Dermis blood vessel endothelial cell (primary cell): ENCODE data around the gene AATK. TPM values are rescaled to one million over a fixed set of nuclear protein-coding genes. Genes with fewer than 3 reads are reported as not detected.
A peak's percentile ranks its signal among the peaks of the same experiment; 100 is the strongest.

ENCODE experiments used
- DNase-seq: peaks from one replicate; pipeline ENCODE4 v3.0.0; 2010
- total RNA-seq: library from RNA; depleted of rRNA; stranded (reverse); fragments of >200 nt; gene quantifications from 2 replicates; pipeline ENCODE4 v1.2.3, GENCODE V29; 2014

AATK gene
- 4.0 and 4.1 TPM in 2 replicates for total RNA-seq

- no peak for DNase-seq
Observed at GRCh38 chr17:81166033-81166492, at the start of gene AATK. Gene AATK, minus strand, starts transcription at chr17:81166221. Its CDS starts 229 bp downstream, at chr17:81165992.

- no peak for DNase-seq
Observed at GRCh38 chr17:81213978-81214377, 48.0 kb upstream of the AATK start.

- no peak for DNase-seq
Observed at GRCh38 chr17:81212365-81212764, 46.3 kb upstream of the AATK start.

GRCh38 chr17:81210868-81211267 is 44.8 kb upstream of the AATK start:
- peak; percentile 58 for DNase-seq

GRCh38 chr17:81210466-81210865 is 44.4 kb upstream of the AATK start:
- DNase-seq: peak; percentile 31

- no peak for DNase-seq
Observed at GRCh38 chr17:81209141-81209540, 43.1 kb upstream of the AATK start.

- DNase-seq: no peak
Observed at GRCh38 chr17:81208651-81209050, 42.6 kb upstream of the AATK start.

GRCh38 chr17:81207610-81208581 is 41.9 kb upstream of the AATK start:
- no peak for DNase-seq

- DNase-seq: no peak
Observed at GRCh38 chr17:81206657-81207056, 40.6 kb upstream of the AATK start.

GRCh38 chr17:81206166-81206565 is 40.1 kb upstream of the AATK start:
- DNase-seq: no peak

GRCh38 chr17:81204578-81204977 is 38.6 kb upstream of the AATK start:
- no peak for DNase-seq

GRCh38 chr17:81203136-81203535 is 37.1 kb upstream of the AATK start:
- no peak for DNase-seq

GRCh38 chr17:81202318-81202717 is 36.3 kb upstream of the AATK start:
- DNase-seq: no peak

- DNase-seq: peak; percentile 92
Observed at GRCh38 chr17:81200695-81201580, 34.9 kb upstream of the AATK start.

- DNase-seq: no peak
Observed at GRCh38 chr17:81200201-81200600, 34.2 kb upstream of the AATK start.

GRCh38 chr17:81199482-81199830 is 33.4 kb upstream of the AATK start:
- no peak for DNase-seq

GRCh38 chr17:81198826-81199481 is 32.9 kb upstream of the AATK start:
- no peak for DNase-seq

GRCh38 chr17:81197831-81198490 is 31.9 kb upstream of the AATK start:
- DNase-seq: no peak

GRCh38 chr17:81197409-81197795 is 31.4 kb upstream of the AATK start:
- no peak for DNase-seq

GRCh38 chr17:81196505-81197408 is 30.7 kb upstream of the AATK start:
- DNase-seq: peak; percentile 76

GRCh38 chr17:81195941-81196495 is 30.0 kb upstream of the AATK start:
- no peak for DNase-seq
